ENCODE results near the gene BRINP1.

BRINP1 gene

GRCh38 chr9:119251936-119252335, 117.3 kb downstream of the BRINP1 start:
- TF ChIP-seq EZH2phosphoT487 (conservative IDR thresholded peaks at IDR 0.05; ENCODE audit: low read length) (no peak), CTCF (IDR thresholded peaks at IDR 0.05; ENCODE audit: insufficient read depth, low read length, poor library complexity, severe bottlenecking) (no peak)
- no peak overlapping the region for H3K4me3 ChIP-seq (ENCODE audit: insufficient read depth, low read length, poor library complexity, severe bottlenecking)

GRCh38 chr9:119250730-119251129, 118.5 kb downstream of the BRINP1 start:
- H3K79me2 ChIP-seq (ENCODE audit: insufficient read depth, low read length) = no peaks in the 10 kb centered on the region
- no peak overlapping the region for H2AFZ ChIP-seq (ENCODE audit: low read depth, low read length, severe bottlenecking)
- H3K9me3 ChIP-seq (ENCODE audit: insufficient read depth, low read length) = no peaks in the 10 kb centered on the region
- no peak overlapping the region for H3K4me3 ChIP-seq (ENCODE audit: insufficient read depth, low read length, poor library complexity, severe bottlenecking)
- no peaks in the 10 kb centered on the region for H3K9me2 ChIP-seq (replicated peaks; ENCODE audit: insufficient read depth, low read length)
- no peaks in the 10 kb centered on the region for H3K27me3 ChIP-seq (ENCODE audit: low read length)
- no peaks in the 10 kb centered on the region for H3K36me3 ChIP-seq (ENCODE audit: low read length)
- H3F3A ChIP-seq (ENCODE audit: insufficient read depth) = no peaks in the 10 kb centered on the region
- H3K9ac ChIP-seq (ENCODE audit: low read length) = no peak overlapping the region
- no peak overlapping the region for H3K27ac ChIP-seq (ENCODE audit: low read depth, low read length)
- no peak overlapping the region for H3K4me2 ChIP-seq (ENCODE audit: low read depth, low read length, poor library complexity, severe bottlenecking)
- no peak for TF ChIP-seq CTCF (IDR thresholded peaks at IDR 0.05; ENCODE audit: insufficient read depth, low read length, poor library complexity, severe bottlenecking)
- TF ChIP-seq EZH2phosphoT487 (conservative IDR thresholded peaks at IDR 0.05; ENCODE audit: low read length) = no peak
- no peaks in the 10 kb centered on the region for H4K20me1 ChIP-seq (ENCODE audit: low read depth, low read length)

More at GRCh38 chr9:119251936-119252335, 117.3 kb downstream of the BRINP1 start:
- no peak overlapping the region for H3K9ac ChIP-seq (ENCODE audit: low read length)
- no peak overlapping the region for H2AFZ ChIP-seq (ENCODE audit: low read depth, low read length, severe bottlenecking)
- no peaks in the 10 kb centered on the region for H3K79me2 ChIP-seq (ENCODE audit: insufficient read depth, low read length)
- H3K9me2 ChIP-seq (replicated peaks; ENCODE audit: insufficient read depth, low read length) = no peaks in the 10 kb centered on the region
- H3K4me2 ChIP-seq (ENCODE audit: low read depth, low read length, poor library complexity, severe bottlenecking) = no peak overlapping the region
- no peak overlapping the region for H3K27ac ChIP-seq (ENCODE audit: low read depth, low read length)
- H4K20me1 ChIP-seq (ENCODE audit: low read depth, low read length) = no peaks in the 10 kb centered on the region
- no peaks in the 10 kb centered on the region for H3K36me3 ChIP-seq (ENCODE audit: low read length)
- no peaks in the 10 kb centered on the region for H3F3A ChIP-seq (ENCODE audit: insufficient read depth)
- H3K27me3 ChIP-seq (ENCODE audit: low read length) = no peaks in the 10 kb centered on the region
- no peaks in the 10 kb centered on the region for H3K9me3 ChIP-seq (ENCODE audit: insufficient read depth, low read length)

GRCh38 chr9:119240546-119240945, 128.7 kb downstream of the BRINP1 start:
- Histone ChIP-seq H3K4me2 (ENCODE audit: low read depth, low read length, poor library complexity, severe bottlenecking) (no peak overlapping the region), H4K20me1 (ENCODE audit: low read depth, low read length) (no peaks in the 10 kb centered on the region), H3K79me2 (ENCODE audit: insufficient read depth, low read length) (no peaks in the 10 kb centered on the region), H3F3A (ENCODE audit: insufficient read depth) (no peaks in the 10 kb centered on the region), H3K27ac (ENCODE audit: low read depth, low read length) (no peak overlapping the region), H2AFZ (ENCODE audit: low read depth, low read length, severe bottlenecking) (no peak overlapping the region), H3K9me2 (replicated peaks; ENCODE audit: insufficient read depth, low read length) (no peaks in the 10 kb centered on the region), H3K27me3 (ENCODE audit: low read length) (no peaks in the 10 kb centered on the region), H3K4me3 (ENCODE audit: insufficient read depth, low read length, poor library complexity, severe bottlenecking) (no peak overlapping the region), H3K36me3 (ENCODE audit: low read length) (no peaks in the 10 kb centered on the region), H3K9ac (ENCODE audit: low read length) (no peak overlapping the region), H3K9me3 (ENCODE audit: insufficient read depth, low read length) (no peaks in the 10 kb centered on the region)
- no peak for TF ChIP-seq CTCF (IDR thresholded peaks at IDR 0.05; ENCODE audit: insufficient read depth, low read length, poor library complexity, severe bottlenecking)
- no peak for TF ChIP-seq EZH2phosphoT487 (conservative IDR thresholded peaks at IDR 0.05; ENCODE audit: low read length)
